ENCODE results near the gene MAP3K7.

GRCh38 chr6:90611543-90612312, 24.9 kb upstream of the MAP3K7 start:
- TF ChIP-seq CTCF (IDR thresholded peaks at IDR 0.05; ENCODE audit: low read length), result no peak
- no peak for TF ChIP-seq EZH2 (optimal IDR thresholded peaks at IDR 0.05; ENCODE audit: low read depth, low read length)
- TF ChIP-seq EZH2phosphoT487 (IDR thresholded peaks at IDR 0.05; ENCODE audit: low read length), result no peak

Data from MM.1S (cell line).